GM12878 (cell line): ENCODE data around the gene CACNA2D2. TPM values are rescaled to one million over a fixed set of nuclear protein-coding genes. Genes with fewer than 3 reads are reported as not detected.
A peak's percentile ranks its signal among the peaks of the same experiment; 100 is the strongest.

ENCODE experiments used
- ATAC-seq: fragments of 200-7000 bp; cut with Tn5 transposase; 3 replicates; pipeline ENCODE4 v1.9.1; 2020; ENCODE audit warnings: mild to moderate bottlenecking, moderate library complexity
- BruUV-seq: library from RNA; stranded (reverse); fragments of 400-500 nt; replicated peaks from 2 replicates; lab custom pipeline; 2021; lab: Mats Ljungman, UMichigan
- CTCF ChIA-PET: fragments of 300-600 bp; sonication (Branson Sonifier 250); formaldehyde crosslinking; extraction: SDS; loops from one replicate; lab custom pipeline; 2021; ENCODE audit warnings: inconsistent platforms; lab: Yijun Ruan, JAX
- POLR2A ChIA-PET: fragments of 350-600 bp; formaldehyde crosslinking; extraction: SDS; loops from one replicate; lab custom pipeline; 2021; ENCODE audit warnings: inconsistent platforms; lab: Charles Lee
- RAD21 ChIA-PET: fragments of 300-600 bp; sonication (Branson Sonifier 250); formaldehyde crosslinking; loops from one replicate; lab custom pipeline; 2023; ENCODE audit warnings: antibody characterized with exemption; ENCODE audit not compliant: unreplicated experiment; lab: Charles Lee
- SMC1A ChIA-PET: fragments of 300-600 bp; sonication (Branson Sonifier 250); formaldehyde crosslinking; loops from one replicate; lab custom pipeline; 2023; ENCODE audit not compliant: unreplicated experiment, uncharacterized antibody; lab: Charles Lee
- DNase-seq: peaks from one replicate; pipeline ENCODE4 v3.0.0-alpha.2; 2011; ENCODE audit warnings: low read depth, low spot score
- FAIRE-seq: peaks from 3 replicates; lab custom pipeline; 2011; peaks lifted over from hg19 to GRCh38; lab: Jason Lieb, UNC
- H2AFZ ChIP-seq: 2 replicates; pipeline ENCODE4 v1.6.0; 2011; ENCODE audit warnings: low read depth, low read length, control low read depth; ENCODE audit not compliant: control insufficient read depth
- H3K27ac ChIP-seq: 2 replicates; pipeline ENCODE4 v1.5.1; 2011; ENCODE audit warnings: control low read depth; ENCODE audit not compliant: control insufficient read depth, insufficient read depth
- H3K27me3 ChIP-seq, 2 experiments: replicated peaks in 1 of 2; 2 replicates each; pipeline versions ENCODE4 v1.6.0 to v1.6.1; 2011; ENCODE audit warnings: low read length in 1 of 2; ENCODE audit not compliant: control insufficient read depth in 2 of 2, insufficient read depth in 2 of 2
- H3K36me3 ChIP-seq, 2 experiments: 2 replicates each; pipeline ENCODE4 v1.5.1; 2011; ENCODE audit warnings: low read length in 1 of 2; ENCODE audit not compliant: control insufficient read depth in 2 of 2, insufficient read depth in 2 of 2
- H3K4me1 ChIP-seq: 2 replicates; pipeline ENCODE4 v1.6.1; 2011; ENCODE audit warnings: mild to moderate bottlenecking, low read length, moderate library complexity, mixed read lengths; ENCODE audit not compliant: control insufficient read depth, insufficient read depth
- H3K4me2 ChIP-seq: 2 replicates; pipeline ENCODE4 v1.6.0; 2011; ENCODE audit warnings: control low read depth; ENCODE audit not compliant: control insufficient read depth, insufficient read depth
- H3K4me3 ChIP-seq: fragments of 200-600 bp; sonication (generic); 2 replicates; pipeline ENCODE4 v1.5.1; 2016
- H3K79me2 ChIP-seq: 2 replicates; pipeline ENCODE4 v1.6.0; 2011; ENCODE audit warnings: low read length; ENCODE audit not compliant: control insufficient read depth, insufficient read depth
- H3K9ac ChIP-seq: 2 replicates; pipeline ENCODE4 v1.8.0; 2011; ENCODE audit warnings: low read length, control low read depth, mixed read lengths; ENCODE audit not compliant: control insufficient read depth, insufficient read depth
- H3K9me3 ChIP-seq: replicated peaks from 3 replicates; pipeline ENCODE4 v1.5.1; 2011; ENCODE audit warnings: mild to moderate bottlenecking, low read length; ENCODE audit not compliant: control insufficient read depth, insufficient read depth
- H4K20me1 ChIP-seq: 2 replicates; pipeline ENCODE4 v1.6.0; 2011; ENCODE audit not compliant: control insufficient read depth, insufficient read depth
- BMI1 ChIP-seq: fragments of 450-650 bp; IDR thresholded peaks from 2 replicates; pipeline ENCODE4 v1.6.1; 2016; ENCODE audit warnings: mild to moderate bottlenecking, moderate library complexity, borderline replicate concordance
- DPF2 ChIP-seq: fragments of 450-650 bp; IDR thresholded peaks from 2 replicates; pipeline ENCODE4 v1.6.1; 2017; ENCODE audit warnings: mild to moderate bottlenecking
- GATAD2B ChIP-seq: fragments of 450-650 bp; conservative IDR thresholded peaks from 2 replicates; pipeline ENCODE4 v1.6.1; 2017; ENCODE audit warnings: low read depth, mild to moderate bottlenecking, moderate library complexity
- LARP7 ChIP-seq: fragments of 450-650 bp; IDR thresholded peaks from 2 replicates; pipeline ENCODE4 v1.6.1; 2017; ENCODE audit warnings: mild to moderate bottlenecking
- MTA2 ChIP-seq: fragments of 450-650 bp; IDR thresholded peaks from 2 replicates; pipeline ENCODE4 v1.6.1; 2016; ENCODE audit warnings: low read depth, mild to moderate bottlenecking, moderate library complexity
- MXI1 ChIP-seq: fragments of 150-350 bp; IDR thresholded peaks from 2 replicates; pipeline ENCODE4 v1.6.1; 2011; ENCODE audit warnings: low read depth, mild to moderate bottlenecking, inconsistent platforms, low read length, improper control_type of control experiment
- NKRF ChIP-seq: fragments of 450-650 bp; conservative IDR thresholded peaks from 2 replicates; pipeline ENCODE4 v1.6.1; 2017; ENCODE audit warnings: mild to moderate bottlenecking, moderate library complexity
- NRF1 ChIP-seq: conservative IDR thresholded peaks from 2 replicates; pipeline ENCODE4 v1.6.1; 2011; ENCODE audit warnings: mild to moderate bottlenecking, low read depth, low read length, improper control_type of control experiment
- RB1 ChIP-seq: fragments of 450-650 bp; formaldehyde crosslinking; IDR thresholded peaks from 2 replicates; pipeline ENCODE4 v1.6.1; 2017; ENCODE audit warnings: mild to moderate bottlenecking, borderline replicate concordance
- WGBS: methylation state at CpG from one replicate; pipeline ENCODE4 v1.1.6; 2016; ENCODE audit warnings: low lambda C conversion rate; ENCODE audit not compliant: insufficient replicate concordance, insufficient coverage; ENCODE audit errors: missing lambda C conversion rate; 5-methylcytosine and 5-hydroxymethylcytosine counted together
- in situ Hi-C: fragments of 300-500 bp; cut with MboI; formaldehyde crosslinking; loops from 9 replicates; pipeline ENCODE4 v1.14.3; 2018; ENCODE audit warnings: mixed read lengths
- intact Hi-C: fragments of 100-400 bp; cut with micrococcal nuclease; formaldehyde crosslinking; loops from one replicate; pipeline ENCODE4 v1.14.2; 2022; ENCODE audit not compliant: unreplicated experiment
- polyA plus RNA-seq, 11 experiments: library from polyadenylated mRNA; depleted of rRNA in 4 of 11; unstranded in 6 of 11; stranded (reverse) in 5 of 11; fragments of >200 nt; fragmentation: Nextera tagmentation in 4 of 11; fragmentation: Illumina TruSeq in 1 of 11; extraction: Ambion mirVana in 4 of 11; extraction: Trizol in 1 of 11; gene quantifications; 1 replicate in 1 of 11; 2 replicates in 10 of 11; pipeline versions ENCODE4 v1.2.1 to v1.2.3, GENCODE V29; 2011 to 2016; ENCODE audit warnings: inconsistent platforms in 2 of 11, missing spikeins in 2 of 11, low read depth in 1 of 11
- total RNA-seq, 4 experiments: library from RNA; depleted of rRNA in 3 of 4; stranded (reverse); fragments of >200 nt in 3 of 4; fragmentation: Illumina TruSeq in 1 of 4; extraction: Trizol in 1 of 4; gene quantifications; 2 replicates each; pipeline versions ENCODE4 v1.2.1 to v1.2.3, GENCODE V29; 2013 to 2021
- TF ChIP-seq, protein P1 (sequence below): IDR thresholded peaks from 2 replicates; pipeline ENCODE4 v1.6.1; 2011; ENCODE audit warnings: low read depth, mild to moderate bottlenecking, low read length, moderate library complexity, borderline replicate concordance; ENCODE audit errors: extremely low read depth
- TF ChIP-seq, protein P2 (sequence below): IDR thresholded peaks from 2 replicates; pipeline ENCODE4 v1.6.1; 2012; ENCODE audit warnings: mild to moderate bottlenecking, low read depth, low read length

The CACNA2D2 gene
- total and polyA plus RNA-seq, 10 of the 15 experiments (the other 5 are each of a cell fraction or from before 2014, with no cell fraction given), result 0.03 to 0.07 TPM; not detected in 8

GRCh38 chr3:50345586-50346234 lies 157.7 kb downstream of the CACNA2D2 start, which contains the start of gene ZMYND10:
Gene ZMYND10 (minus strand): TSS chr3:50345732. CDS start chr3:50345579, 153 bp downstream.
- Histone ChIP-seq H3K4me1 (peaks cover 20% of the 10 kb centered on the region), H3K79me2 (peaks cover 12% of the 10 kb centered on the region), H3K4me2 (peak within 1 kb of the TSS; percentile 62), H3K9me3 (no peaks in the 10 kb centered on the region), H3K27me3 (no peaks in the 10 kb centered on the region), H3K36me3 (peaks cover 0 to 5% of the 10 kb centered on the region in 2 experiments; a peak in 1 of 4 replicates), H3K27ac (no peak within 1 kb of the TSS), H2AFZ (peak within 1 kb of the TSS; percentile 20), H3K9ac (no peak within 1 kb of the TSS), H4K20me1 (no peaks in the 10 kb centered on the region), H3K4me3 (peak within 1 kb of the TSS; percentile 58; the same call in 1 of the 2 replicates)
- CTCF ChIA-PET, result interaction anchor here (1.0 to 5.4 kb wide), 7 partner anchors 8 to 264 kb away, joined by 3 to 65 read pairs (median 4); no protein-coding TSS in a partner anchor
- POLR2A ChIA-PET, result interaction anchor here (0.8 to 1.3 kb wide), 2 partner anchors 9 to 169 kb away, joined by 3 read pairs; no protein-coding TSS in a partner anchor
- TF ChIP-seq GATAD2B, result 0 out of 2 replicates have a peak, but pooled peaks have one; percentile 27
- peak; percentile 58 for TF ChIP-seq NRF1
- peak; percentile 15; the same call in 1 of the 2 replicates for TF ChIP-seq RB1
- TF ChIP-seq LARP7, result peak; percentile 60; the same call in 1 of the 2 replicates
- TF ChIP-seq, protein P1, sequence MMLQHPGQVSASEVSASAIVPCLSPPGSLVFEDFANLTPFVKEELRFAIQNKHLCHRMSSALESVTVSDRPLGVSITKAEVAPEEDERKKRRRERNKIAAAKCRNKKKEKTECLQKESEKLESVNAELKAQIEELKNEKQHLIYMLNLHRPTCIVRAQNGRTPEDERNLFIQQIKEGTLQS, result no peak
- 0 out of 2 replicates have a peak, but pooled peaks have one; percentile 17 for TF ChIP-seq DPF2
- TF ChIP-seq MTA2, result no peak
- peak; percentile 58 for TF ChIP-seq BMI1
- TF ChIP-seq MXI1, result 0 out of 2 replicates have a peak, but pooled peaks have one; percentile 25
- TF ChIP-seq, protein P2, sequence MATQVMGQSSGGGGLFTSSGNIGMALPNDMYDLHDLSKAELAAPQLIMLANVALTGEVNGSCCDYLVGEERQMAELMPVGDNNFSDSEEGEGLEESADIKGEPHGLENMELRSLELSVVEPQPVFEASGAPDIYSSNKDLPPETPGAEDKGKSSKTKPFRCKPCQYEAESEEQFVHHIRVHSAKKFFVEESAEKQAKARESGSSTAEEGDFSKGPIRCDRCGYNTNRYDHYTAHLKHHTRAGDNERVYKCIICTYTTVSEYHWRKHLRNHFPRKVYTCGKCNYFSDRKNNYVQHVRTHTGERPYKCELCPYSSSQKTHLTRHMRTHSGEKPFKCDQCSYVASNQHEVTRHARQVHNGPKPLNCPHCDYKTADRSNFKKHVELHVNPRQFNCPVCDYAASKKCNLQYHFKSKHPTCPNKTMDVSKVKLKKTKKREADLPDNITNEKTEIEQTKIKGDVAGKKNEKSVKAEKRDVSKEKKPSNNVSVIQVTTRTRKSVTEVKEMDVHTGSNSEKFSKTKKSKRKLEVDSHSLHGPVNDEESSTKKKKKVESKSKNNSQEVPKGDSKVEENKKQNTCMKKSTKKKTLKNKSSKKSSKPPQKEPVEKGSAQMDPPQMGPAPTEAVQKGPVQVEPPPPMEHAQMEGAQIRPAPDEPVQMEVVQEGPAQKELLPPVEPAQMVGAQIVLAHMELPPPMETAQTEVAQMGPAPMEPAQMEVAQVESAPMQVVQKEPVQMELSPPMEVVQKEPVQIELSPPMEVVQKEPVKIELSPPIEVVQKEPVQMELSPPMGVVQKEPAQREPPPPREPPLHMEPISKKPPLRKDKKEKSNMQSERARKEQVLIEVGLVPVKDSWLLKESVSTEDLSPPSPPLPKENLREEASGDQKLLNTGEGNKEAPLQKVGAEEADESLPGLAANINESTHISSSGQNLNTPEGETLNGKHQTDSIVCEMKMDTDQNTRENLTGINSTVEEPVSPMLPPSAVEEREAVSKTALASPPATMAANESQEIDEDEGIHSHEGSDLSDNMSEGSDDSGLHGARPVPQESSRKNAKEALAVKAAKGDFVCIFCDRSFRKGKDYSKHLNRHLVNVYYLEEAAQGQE, result no peak
- TF ChIP-seq NKRF, result peak; percentile 49; the same call in 1 of the 2 replicates
- peak; percentile 40 for ATAC-seq
- 10% methylated on average over 43 of the region's 45 CpGs for WGBS
- no peak for DNase-seq
- RAD21 ChIA-PET, result no interaction called here
- FAIRE-seq, result peak; percentile 47
- in situ Hi-C loops (loop anchor here (5.0 kb wide), 1 partner anchor 202 kb away; no protein-coding TSS in a partner anchor), intact Hi-C loops (loop anchor here (2.0 kb wide), 2 partner anchors 197 to 269 kb away; no protein-coding TSS in a partner anchor)
- BruUV-seq, result no TSS peak
- SMC1A ChIA-PET, result no interaction called here
